ENCODE data around the gene CNTLN.
"Not testable (repeated sequence)": the region's sequence is repeated elsewhere in the genome, so short reads cannot be mapped to it uniquely, and the experiment has no call there.

The CNTLN gene

DNA sequence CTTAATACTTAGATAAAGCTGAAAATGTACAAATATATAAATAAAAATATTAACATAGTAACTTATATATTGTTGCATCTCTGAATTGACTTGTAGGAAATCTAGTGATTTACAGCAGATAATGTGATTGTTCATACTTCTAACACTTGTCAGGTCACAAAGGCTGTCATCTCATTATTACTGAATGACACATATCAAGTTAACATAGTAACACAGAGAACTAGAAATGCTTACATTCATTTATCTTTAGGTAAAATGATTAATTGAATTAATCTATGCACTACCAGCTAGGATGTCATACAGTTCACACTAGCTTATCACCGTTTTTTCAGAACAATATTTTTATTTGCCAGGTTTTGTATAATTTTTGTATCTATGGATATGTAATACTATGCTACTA, 254.2 kb downstream of the CNTLN start:
- DNase-seq: no peak
- no peak for ATAC-seq
- no peaks in the 10 kb centered on the region for H3K4me1 Mint-ChIP-seq
- no peak overlapping the region for H3K4me3 Mint-ChIP-seq
- H3K27me3 Mint-ChIP-seq: no peaks in the 10 kb centered on the region
- no peaks in the 10 kb centered on the region for H3K36me3 Mint-ChIP-seq (ENCODE audit: low read depth)
- H3K27ac Mint-ChIP-seq: no peak overlapping the region
- no peaks in the 10 kb centered on the region for H3K9me3 Mint-ChIP-seq

DNA sequence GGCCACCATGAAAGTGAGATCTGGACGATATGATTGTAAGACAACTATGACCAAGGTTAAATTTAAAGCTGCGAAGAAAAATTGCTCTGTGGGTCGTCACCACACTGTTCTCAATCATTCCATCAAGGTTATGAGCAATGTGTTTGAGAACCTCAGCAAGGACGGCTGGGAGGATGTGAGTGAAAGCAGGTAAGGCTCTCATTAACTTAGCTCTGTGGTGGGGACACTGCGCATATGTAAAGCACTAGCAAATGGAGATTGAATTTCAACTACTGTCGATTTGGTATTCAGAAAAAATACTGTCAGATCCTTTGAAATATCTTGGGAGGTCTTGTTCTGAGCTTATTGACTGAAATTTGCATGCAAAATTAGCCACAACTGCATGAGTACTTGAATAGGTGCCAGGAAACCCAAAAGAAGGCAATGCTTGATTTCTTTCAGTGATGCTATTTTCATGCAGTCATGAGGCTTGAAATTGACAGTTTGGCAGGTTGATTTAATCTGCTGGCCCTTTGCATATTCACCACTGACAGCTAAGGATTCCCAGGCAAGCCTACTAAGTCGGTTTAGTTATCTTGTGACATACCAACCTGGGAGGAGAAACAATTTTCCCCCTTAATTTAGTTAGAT, 260.2 kb downstream of the CNTLN start:
- no peaks in the 10 kb centered on the region for H3K27me3 Mint-ChIP-seq
- ATAC-seq: no peak
- no peak overlapping the region for H3K4me3 Mint-ChIP-seq
- H3K4me1 Mint-ChIP-seq: no peaks in the 10 kb centered on the region
- DNase-seq: no peak
- H3K9me3 Mint-ChIP-seq: no peaks in the 10 kb centered on the region
- no peak overlapping the region for H3K27ac Mint-ChIP-seq
- H3K36me3 Mint-ChIP-seq (ENCODE audit: low read depth): no peaks in the 10 kb centered on the region

DNA sequence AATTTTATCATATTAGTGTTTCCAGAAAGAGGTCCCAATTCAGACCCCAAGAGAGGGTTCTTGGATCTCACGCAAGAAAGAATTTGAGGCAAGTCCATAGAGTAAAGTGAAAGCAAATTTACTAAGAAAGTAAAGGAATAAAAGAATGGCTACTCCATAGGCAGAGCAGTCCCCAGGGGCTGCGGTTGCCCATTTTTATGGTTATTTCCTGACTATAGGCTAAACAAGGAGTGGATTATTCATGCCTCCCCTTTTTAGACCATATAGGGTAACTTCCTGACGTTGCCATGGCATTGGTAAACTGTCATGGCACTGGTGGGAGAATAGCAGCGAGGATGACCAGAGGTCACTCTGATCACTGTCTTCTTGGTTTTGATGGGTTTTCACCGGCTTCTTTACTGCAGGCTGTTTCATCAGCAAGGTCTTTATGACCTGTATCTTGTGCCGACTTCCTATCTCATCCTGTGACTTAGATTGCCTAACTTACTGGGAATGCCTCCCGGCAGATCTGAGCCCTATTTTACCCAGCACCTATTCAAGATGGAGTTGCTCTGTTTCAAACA, 262.4 kb downstream of the CNTLN start:
- ATAC-seq; H3K27me3 Mint-ChIP-seq; DNase-seq; H3K27ac Mint-ChIP-seq; H3K4me1 Mint-ChIP-seq; H3K4me3 Mint-ChIP-seq; H3K9me3 Mint-ChIP-seq; H3K36me3 Mint-ChIP-seq (ENCODE audit: low read depth): not testable (repeated sequence)

DNA sequence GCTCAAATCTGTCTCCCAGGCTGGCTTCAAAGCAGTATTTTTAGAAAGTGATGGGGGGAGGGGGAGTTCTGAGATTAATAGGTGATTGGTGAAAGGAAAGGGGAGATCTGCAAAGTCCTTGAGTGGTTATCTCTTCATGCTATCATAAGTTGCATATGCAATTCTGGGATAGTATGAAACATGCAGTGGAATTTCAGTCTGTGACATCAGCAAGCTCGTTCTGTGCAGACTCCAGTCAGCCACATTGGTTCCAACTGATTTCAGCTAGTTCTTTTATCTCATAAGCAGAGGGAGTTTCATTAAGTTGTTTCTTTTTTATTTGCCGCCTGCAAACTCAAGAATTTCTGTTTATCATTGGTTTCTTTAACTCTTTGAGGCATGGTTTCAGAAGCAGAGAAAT, 263.5 kb downstream of the CNTLN start:
- ATAC-seq (no peak), DNase-seq (no peak)
- Mint-ChIP-seq H3K27ac (no peak overlapping the region), H3K4me3 (no peak overlapping the region), H3K9me3 (peaks cover 4% of the 10 kb centered on the region), H3K4me1 (no peaks in the 10 kb centered on the region), H3K36me3 (ENCODE audit: low read depth) (no peaks in the 10 kb centered on the region), H3K27me3 (no peaks in the 10 kb centered on the region)

DNA sequence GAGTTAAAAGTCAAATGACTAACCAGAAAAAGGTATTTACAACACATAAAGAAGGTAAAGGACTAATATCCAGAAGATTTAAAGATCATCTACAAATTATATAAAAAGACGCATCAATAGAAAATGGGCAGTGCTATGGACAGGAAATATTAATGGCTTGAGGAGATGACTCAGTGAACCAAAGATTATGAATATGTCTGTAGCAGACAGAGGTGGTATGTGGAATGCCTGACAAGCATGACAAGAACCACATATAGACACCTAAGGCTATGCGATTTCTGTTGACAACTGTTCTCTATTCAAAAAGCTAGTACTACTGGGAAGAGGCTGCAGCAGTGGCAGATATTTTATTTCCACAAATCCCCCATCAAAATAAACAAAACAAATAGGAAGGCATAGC, 267.0 kb downstream of the CNTLN start:
- Mint-ChIP-seq H3K36me3 (ENCODE audit: low read depth) (no peaks in the 10 kb centered on the region), H3K4me3 (no peak overlapping the region), H3K4me1 (no peaks in the 10 kb centered on the region), H3K9me3 (peaks cover 4% of the 10 kb centered on the region), H3K27ac (no peak overlapping the region), H3K27me3 (no peaks in the 10 kb centered on the region)
- DNase-seq (no peak), ATAC-seq (no peak)

DNA sequence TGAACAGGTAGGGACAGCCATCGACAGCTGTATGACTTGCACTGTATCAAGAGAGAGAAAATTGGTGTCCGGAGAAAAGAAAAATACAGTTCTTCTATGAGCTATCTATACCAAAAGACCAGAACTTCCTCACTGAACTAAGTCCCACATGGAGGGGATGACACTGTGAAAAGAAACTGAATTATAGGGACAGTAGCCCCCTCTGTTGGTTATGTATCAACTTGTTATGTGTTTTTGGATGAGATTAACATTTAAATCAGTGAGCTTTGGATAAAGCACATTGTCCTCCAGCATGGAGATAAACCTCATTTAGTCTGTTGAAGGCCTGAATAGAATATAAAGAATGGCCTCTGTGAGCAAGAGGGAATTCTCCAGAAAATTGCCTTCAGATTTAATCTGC, 267.5 kb downstream of the CNTLN start:
- no peaks in the 10 kb centered on the region for H3K4me1 Mint-ChIP-seq

DNA sequence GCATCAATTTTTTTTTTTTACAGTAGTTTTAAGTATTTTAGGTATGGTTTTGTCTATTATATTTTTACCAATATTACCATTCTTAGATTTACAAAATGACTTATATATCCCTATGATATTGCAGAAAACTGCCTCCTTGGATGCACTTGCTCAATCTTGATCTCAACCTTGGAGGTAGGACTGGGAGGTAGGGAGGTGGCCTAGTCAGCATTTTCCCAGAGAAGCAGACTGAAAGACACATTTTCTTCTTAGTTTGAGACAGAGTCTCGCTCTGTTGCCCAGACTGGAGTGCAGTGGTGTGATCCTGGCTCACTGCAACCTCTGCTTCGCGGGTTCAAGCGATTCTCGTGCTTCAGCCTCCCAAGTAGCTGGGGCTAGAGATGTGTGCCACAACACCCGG, 268.7 kb downstream of the CNTLN start:
- DNase-seq: no peak
- ATAC-seq: no peak
- Mint-ChIP-seq H3K9me3 (peaks cover 4% of the 10 kb centered on the region), H3K4me1 (no peaks in the 10 kb centered on the region), H3K27me3 (no peaks in the 10 kb centered on the region), H3K4me3 (no peak overlapping the region), H3K27ac (no peak overlapping the region), H3K36me3 (ENCODE audit: low read depth) (no peaks in the 10 kb centered on the region)

More for the DNA sequence above, 267.5 kb downstream of the CNTLN start:
- ATAC-seq (no peak), DNase-seq (no peak)
- H3K9me3 Mint-ChIP-seq: peaks cover 4% of the 10 kb centered on the region
- no peaks in the 10 kb centered on the region for H3K27me3 Mint-ChIP-seq
- H3K36me3 Mint-ChIP-seq (ENCODE audit: low read depth): no peaks in the 10 kb centered on the region
- H3K4me3 Mint-ChIP-seq: no peak overlapping the region
- no peak overlapping the region for H3K27ac Mint-ChIP-seq

DNA sequence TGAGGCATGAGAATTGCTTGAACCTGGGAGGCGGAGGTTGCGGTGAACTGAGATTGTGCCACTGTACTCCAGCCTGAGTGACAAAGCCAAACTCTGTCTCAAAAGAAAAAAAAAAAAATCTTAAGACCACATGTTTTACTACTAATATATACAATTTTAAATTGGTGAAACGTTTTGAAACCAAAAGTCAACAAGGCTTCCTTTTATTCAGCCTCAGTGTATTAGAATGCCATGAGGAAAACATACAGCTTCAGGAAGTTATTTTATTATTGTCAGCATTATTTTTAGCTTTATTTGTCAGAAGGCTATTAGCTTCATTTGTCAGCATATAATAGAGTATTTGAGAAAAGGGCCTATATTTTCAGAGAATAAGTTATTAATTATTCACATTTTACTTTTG, 280.1 kb downstream of the CNTLN start:
- Mint-ChIP-seq H3K27me3 (no peaks in the 10 kb centered on the region), H3K4me3 (no peak overlapping the region), H3K9me3 (no peaks in the 10 kb centered on the region), H3K36me3 (ENCODE audit: low read depth) (no peaks in the 10 kb centered on the region), H3K4me1 (no peaks in the 10 kb centered on the region), H3K27ac (no peak overlapping the region)
- ATAC-seq: no peak
- DNase-seq: no peak

DNA sequence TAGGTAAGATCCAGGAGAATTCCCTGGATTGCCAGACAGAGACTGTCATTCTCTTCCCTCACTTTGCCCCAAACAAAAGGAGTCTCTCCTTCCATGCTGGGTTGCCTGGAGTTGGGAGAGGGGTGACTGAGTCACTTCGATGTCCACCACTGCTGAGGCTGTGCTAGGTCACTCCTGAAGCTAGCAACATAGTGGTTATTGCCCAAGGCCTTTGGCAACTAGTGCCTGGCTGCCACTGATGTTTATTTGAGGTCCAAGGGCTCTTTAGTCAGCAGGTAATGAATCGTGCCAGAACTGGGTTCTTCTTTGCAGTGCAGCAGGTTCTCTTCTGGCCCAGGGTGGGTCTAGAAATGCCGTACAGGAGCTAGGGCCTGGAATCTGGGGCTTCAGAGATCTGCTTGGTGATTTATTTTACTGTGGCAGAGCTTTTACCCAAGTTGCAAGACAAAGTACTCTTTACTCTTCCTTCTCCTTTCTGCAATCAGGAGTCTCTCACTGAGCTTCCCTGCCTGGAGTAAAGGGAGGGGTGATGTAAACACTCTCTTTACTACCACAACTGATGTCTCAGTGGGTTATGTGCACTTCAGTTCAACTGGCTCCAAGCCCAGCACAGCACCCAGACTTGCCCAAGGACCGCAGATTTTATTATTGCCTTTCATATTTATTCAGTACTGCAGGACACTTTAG, 288.3 kb downstream of the CNTLN start:
- ATAC-seq (no peak), DNase-seq (no peak)
- Mint-ChIP-seq H3K36me3 (ENCODE audit: low read depth) (no peaks in the 10 kb centered on the region), H3K27ac (no peak overlapping the region), H3K4me3 (no peak overlapping the region), H3K4me1 (no peaks in the 10 kb centered on the region), H3K9me3 (no peaks in the 10 kb centered on the region), H3K27me3 (no peaks in the 10 kb centered on the region)

DNA sequence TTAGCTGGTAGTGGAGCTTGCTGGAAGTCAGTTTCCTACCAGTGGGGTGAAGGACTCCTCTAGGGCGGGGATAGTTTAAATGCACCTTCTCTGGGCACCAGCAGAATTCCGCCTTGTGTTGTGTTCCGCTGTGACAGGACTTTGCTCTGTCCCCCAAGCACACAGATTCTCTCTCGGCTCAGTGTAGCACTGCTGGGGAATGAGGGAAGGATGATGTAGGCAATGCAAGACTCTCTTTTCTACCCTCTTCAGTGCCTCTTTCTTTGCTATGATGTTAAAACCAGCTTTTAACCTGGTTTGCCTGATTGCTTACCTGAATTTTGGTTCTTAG, 288.8 kb downstream of the CNTLN start:
- Mint-ChIP-seq H3K27ac (no peak overlapping the region), H3K4me1 (no peaks in the 10 kb centered on the region), H3K9me3 (no peaks in the 10 kb centered on the region), H3K4me3 (no peak overlapping the region), H3K27me3 (no peaks in the 10 kb centered on the region), H3K36me3 (ENCODE audit: low read depth) (no peaks in the 10 kb centered on the region)
- DNase-seq (no peak), ATAC-seq (no peak)

DNA sequence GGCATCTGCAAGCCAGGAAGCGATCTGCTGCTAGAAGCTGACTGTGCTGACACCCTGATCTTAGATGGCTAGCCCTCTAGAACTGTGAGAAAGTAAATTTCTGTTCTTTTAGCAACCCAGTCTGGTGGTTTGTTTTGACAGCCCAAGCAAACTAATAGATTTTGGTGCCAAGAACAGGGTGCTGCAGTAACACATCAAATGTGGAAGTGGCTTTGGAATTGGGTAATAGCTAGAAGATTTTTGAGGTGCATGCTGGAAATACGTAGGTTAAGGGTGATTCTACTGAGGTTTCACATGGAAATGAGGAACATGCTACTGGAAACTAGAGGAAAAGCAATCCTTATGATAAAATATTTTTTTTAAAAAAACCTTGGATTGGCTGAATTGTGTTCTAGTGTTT, 290.5 kb downstream of the CNTLN start:
- no peak overlapping the region for H3K4me3 Mint-ChIP-seq
- H3K9me3 Mint-ChIP-seq: no peaks in the 10 kb centered on the region
- no peaks in the 10 kb centered on the region for H3K4me1 Mint-ChIP-seq
- no peak for ATAC-seq
- DNase-seq: no peak
- no peaks in the 10 kb centered on the region for H3K36me3 Mint-ChIP-seq (ENCODE audit: low read depth)
- no peak overlapping the region for H3K27ac Mint-ChIP-seq
- H3K27me3 Mint-ChIP-seq: no peaks in the 10 kb centered on the region

DNA sequence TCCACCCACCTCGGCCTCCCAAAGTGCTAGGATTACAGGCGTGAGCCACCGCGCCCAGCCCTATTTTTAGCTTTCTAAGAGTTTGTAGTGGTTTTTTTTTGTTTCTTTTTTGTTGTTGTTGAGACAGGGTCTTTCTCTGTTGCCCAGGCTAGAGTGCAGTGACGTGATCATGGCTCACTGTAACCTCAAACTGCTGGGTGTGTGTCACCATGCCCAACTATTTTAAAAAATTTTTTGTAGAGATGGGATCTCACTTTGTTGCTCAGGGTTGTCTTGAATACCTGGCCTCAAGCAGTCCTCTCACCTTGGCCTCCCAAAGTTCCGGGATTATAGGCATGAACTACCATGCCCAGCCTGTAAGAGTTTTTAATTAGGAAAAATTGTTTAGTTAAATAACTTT, 298.7 kb downstream of the CNTLN start:
- Mint-ChIP-seq H3K4me1 (no peaks in the 10 kb centered on the region), H3K27me3 (no peaks in the 10 kb centered on the region), H3K27ac (no peak overlapping the region), H3K4me3 (no peak overlapping the region), H3K36me3 (ENCODE audit: low read depth) (no peaks in the 10 kb centered on the region), H3K9me3 (peaks cover 5% of the 10 kb centered on the region)
- no peak for ATAC-seq
- no peak for DNase-seq

DNA sequence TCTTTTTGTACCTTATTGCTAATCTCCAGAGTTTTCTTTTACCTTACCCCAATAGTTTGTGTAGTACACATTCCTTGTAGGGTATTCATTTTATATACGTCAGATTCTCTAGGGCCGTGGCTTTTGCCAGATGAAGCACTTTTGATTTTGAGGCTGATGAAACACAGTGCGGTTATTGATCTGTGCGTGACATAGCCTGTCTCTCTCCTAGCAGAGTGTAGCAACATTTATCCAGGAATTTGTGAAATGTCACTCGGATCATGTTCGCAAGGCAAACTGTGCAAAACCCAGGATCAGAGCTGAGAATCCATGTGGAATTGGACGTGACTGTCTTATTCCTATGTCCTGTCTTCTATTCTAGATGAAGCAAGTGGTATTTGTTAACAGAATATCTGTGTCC, 302.0 kb downstream of the CNTLN start:
- no peak for DNase-seq
- no peaks in the 10 kb centered on the region for H3K36me3 Mint-ChIP-seq (ENCODE audit: low read depth)
- H3K27ac Mint-ChIP-seq: no peak overlapping the region
- no peaks in the 10 kb centered on the region for H3K27me3 Mint-ChIP-seq
- H3K9me3 Mint-ChIP-seq: peaks cover 12% of the 10 kb centered on the region
- ATAC-seq: no peak
- no peak overlapping the region for H3K4me3 Mint-ChIP-seq
- no peaks in the 10 kb centered on the region for H3K4me1 Mint-ChIP-seq

DNA sequence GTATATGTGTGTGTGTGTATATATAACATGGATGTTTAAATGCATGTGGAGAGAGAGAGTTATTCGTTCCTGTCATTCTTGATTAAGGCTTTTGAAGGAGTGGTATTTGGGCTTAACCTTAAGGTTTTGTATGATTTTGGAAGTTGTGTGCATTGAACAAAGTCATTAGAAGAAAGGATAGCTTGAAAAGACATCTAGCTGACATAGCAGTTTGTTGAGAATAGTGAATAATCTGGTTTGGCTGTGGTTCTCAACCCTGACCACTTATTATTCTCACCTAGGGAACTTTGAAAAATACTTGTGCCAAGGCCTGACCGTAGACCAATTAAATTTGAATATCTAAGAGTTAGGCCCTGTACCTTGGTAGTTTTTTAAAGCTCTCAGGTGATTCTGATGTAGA, 303.0 kb downstream of the CNTLN start:
- ATAC-seq (no peak), DNase-seq (no peak)
- no peak overlapping the region for H3K4me3 Mint-ChIP-seq
- no peak overlapping the region for H3K27ac Mint-ChIP-seq
- H3K4me1 Mint-ChIP-seq: no peaks in the 10 kb centered on the region
- H3K9me3 Mint-ChIP-seq: peaks cover 7% of the 10 kb centered on the region
- no peaks in the 10 kb centered on the region for H3K27me3 Mint-ChIP-seq
- no peaks in the 10 kb centered on the region for H3K36me3 Mint-ChIP-seq (ENCODE audit: low read depth)

DNA sequence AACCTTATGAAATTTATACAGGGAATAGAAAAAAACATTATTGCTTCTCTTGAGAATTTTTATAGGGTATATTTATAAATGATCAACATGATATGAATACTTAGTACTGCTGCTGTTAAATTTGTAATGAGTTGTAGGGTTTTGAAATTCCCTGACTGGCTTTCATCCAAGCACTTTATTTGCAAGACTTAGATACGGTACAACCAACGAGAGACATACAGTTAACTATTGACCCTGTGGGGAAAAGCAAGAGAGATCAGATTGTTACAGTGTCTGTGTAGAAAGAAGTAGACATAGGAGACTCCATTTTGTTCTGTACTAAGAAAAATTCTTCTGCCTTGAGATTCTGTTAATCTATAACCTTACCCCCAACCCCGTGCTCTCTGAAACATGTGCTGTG, 310.3 kb downstream of the CNTLN start:
- H3K4me3 Mint-ChIP-seq; DNase-seq; H3K27ac Mint-ChIP-seq; ATAC-seq; H3K9me3 Mint-ChIP-seq; H3K36me3 Mint-ChIP-seq (ENCODE audit: low read depth); H3K4me1 Mint-ChIP-seq; H3K27me3 Mint-ChIP-seq: not testable (repeated sequence)

DNA sequence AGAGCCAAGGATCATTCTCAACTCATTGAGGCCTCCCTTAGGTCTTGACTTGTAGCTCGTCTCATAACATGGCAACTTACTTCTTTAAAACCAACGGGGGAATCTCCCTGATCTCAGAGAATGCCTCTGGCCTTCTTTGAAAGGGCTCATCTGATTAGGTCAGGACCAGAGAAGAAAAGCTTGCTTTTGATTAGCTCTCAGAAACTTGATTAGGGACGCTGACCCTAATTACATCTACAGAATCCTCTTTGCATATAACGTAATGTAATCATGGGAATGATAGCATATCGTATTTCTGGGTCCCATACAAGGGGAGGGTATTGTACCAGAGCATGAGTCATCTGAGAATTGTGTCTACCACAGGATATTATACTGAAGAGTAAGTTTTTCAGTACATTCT, 318.9 kb downstream of the CNTLN start:
- Mint-ChIP-seq H3K27ac (no peak overlapping the region), H3K36me3 (ENCODE audit: low read depth) (no peaks in the 10 kb centered on the region), H3K4me3 (no peak overlapping the region), H3K27me3 (no peaks in the 10 kb centered on the region), H3K9me3 (no peaks in the 10 kb centered on the region), H3K4me1 (no peaks in the 10 kb centered on the region)
- DNase-seq: no peak
- no peak for ATAC-seq

All from activated naive CD8-positive, alpha-beta T cell treated with anti-CD3 and anti-CD28 coated beads, Interleukin-2, amount 50 U/mL, for 24 hours (primary cell).